Testis (tissue), 2 donors: ENCODE data around the gene CHRM4.

Experiments
- CTCF ChIP-seq, 3 experiments: fragments of 450-650 bp in 2 of 3; fragments of 200-600 bp in 1 of 3; sonication (generic) in 1 of 3; IDR thresholded peaks; one replicate each; pipeline ENCODE4 v1.5.1; 2016 to 2019; ENCODE audit warnings: antibody characterized with exemption in 3 of 3, mild to moderate bottlenecking in 2 of 3, moderate library complexity in 1 of 3
- POLR2A ChIP-seq: fragments of 450-650 bp; IDR thresholded peaks from one replicate; pipeline ENCODE4 v1.6.1; 2017; ENCODE audit warnings: antibody characterized with exemption, mild to moderate bottlenecking, moderate library complexity

DNA sequence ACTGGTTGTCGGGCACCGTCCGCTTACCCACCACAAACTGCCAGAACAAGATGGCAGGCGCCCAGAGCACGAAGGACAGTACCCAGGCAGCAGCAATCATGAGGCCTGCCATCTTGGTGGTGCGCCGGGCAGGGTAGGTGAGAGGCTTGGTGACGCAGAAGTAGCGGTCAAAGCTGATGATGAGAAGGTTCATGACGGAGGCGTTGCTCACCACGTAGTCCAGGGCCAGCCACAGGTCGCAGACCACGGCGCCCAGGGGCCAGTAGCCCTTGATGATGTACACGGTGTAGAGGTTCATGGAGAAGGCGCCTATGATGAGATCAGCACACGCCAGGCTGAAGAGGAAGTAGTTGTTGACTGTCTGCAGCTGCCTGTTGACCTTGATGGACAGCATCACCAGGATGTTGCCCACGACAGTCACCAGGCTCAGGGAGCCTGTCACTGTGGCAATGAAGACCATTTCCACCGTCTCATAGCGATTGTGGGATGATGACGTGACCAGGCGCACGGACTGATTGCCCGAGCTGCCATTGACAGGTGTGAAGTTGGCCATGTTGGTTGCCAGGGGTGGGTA lies 5.5 kb downstream of the CHRM4 start:
- TF ChIP-seq CTCF (IDR thresholded peaks at IDR 0.05) = no peak
- no peak for TF ChIP-seq POLR2A
